NK-92 (cell line): Measurements from ENCODE around the gene ACTR8.

ENCODE experiments used
- DNase-seq: peaks from one replicate; lab custom pipeline; 2025; ENCODE audit not compliant: unreplicated experiment; lab: John Stamatoyannopoulos, UW

The ACTR8 gene

GRCh38 chr3:53817809-53818208 is 64.1 kb downstream of the ACTR8 start:
- no peak for DNase-seq

DNA sequence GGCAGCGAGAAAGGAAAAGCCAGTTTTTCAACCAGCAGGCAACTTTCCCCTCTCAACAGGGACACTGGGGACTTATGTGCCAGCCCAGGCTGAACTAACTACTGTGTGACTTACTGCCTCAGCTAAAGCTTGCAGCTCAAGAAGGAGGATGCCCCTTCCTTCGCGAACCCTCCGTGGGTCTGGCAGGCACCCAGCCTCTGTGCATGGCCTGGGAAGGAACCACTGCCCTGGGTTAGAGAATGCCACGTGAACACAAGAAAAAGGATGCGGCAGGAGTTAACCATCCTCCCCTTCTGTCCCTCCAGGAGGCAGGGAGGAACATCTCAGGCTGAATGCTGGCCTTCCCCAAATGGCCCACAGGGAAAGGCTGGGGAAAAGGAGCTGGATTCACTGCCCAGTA is 64.7 kb downstream of the ACTR8 start:
- no peak for DNase-seq
